SK-N-SH treated with all-trans-retinoic acid at 6 μM for 48 hours (cell line): Measurements from ENCODE around the gene LPAR5.

Experiments used
- ARNTL ChIP-seq: fragments of 450-650 bp; formaldehyde crosslinking; IDR thresholded peaks from 2 replicates; pipeline ENCODE4 v1.5.0; 2020; ENCODE audit warnings: low read depth, mild to moderate bottlenecking, moderate library complexity, borderline replicate concordance
- BACH2 ChIP-seq: fragments of 250-450 bp; sonication (Bioruptor Pico); IDR thresholded peaks from 2 replicates; pipeline ENCODE4 v1.9.0; 2021; ENCODE audit warnings: mild to moderate bottlenecking, borderline replicate concordance
- CREB5 ChIP-seq: fragments of 250-450 bp; sonication (Bioruptor Pico); IDR thresholded peaks from 2 replicates; pipeline ENCODE4 v1.5.1; 2020; ENCODE audit warnings: low read depth, mild to moderate bottlenecking, moderate library complexity
- CSDC2 ChIP-seq: fragments of 250-450 bp; sonication (Bioruptor Pico); IDR thresholded peaks from 2 replicates; pipeline ENCODE4 v1.5.0; 2020; ENCODE audit warnings: mild to moderate bottlenecking, moderate library complexity
- ISL1 ChIP-seq: fragments of 250-450 bp; sonication (Bioruptor Pico); IDR thresholded peaks from 2 replicates; pipeline ENCODE4 v2.1.2; 2022; ENCODE audit warnings: mild to moderate bottlenecking, moderate library complexity
- OSR1 ChIP-seq: fragments of 250-450 bp; sonication (Bioruptor Pico); IDR thresholded peaks from 2 replicates; pipeline ENCODE4 v1.8.0; 2022; ENCODE audit warnings: moderate library complexity, mild to moderate bottlenecking, inconsistent platforms
- PATZ1 ChIP-seq: fragments of 250-450 bp; sonication (Bioruptor Pico); IDR thresholded peaks from 2 replicates; pipeline ENCODE4 v1.8.0; 2020; ENCODE audit warnings: mild to moderate bottlenecking, moderate library complexity, borderline replicate concordance
- TSHZ2 ChIP-seq: fragments of 250-450 bp; sonication (Bioruptor Pico); IDR thresholded peaks from 2 replicates; pipeline ENCODE4 v1.5.0; 2020; ENCODE audit warnings: mild to moderate bottlenecking, moderate library complexity
- ZNF70 ChIP-seq: fragments of 450-650 bp; formaldehyde crosslinking; IDR thresholded peaks from 2 replicates; pipeline ENCODE4 v1.5.0; 2020; ENCODE audit warnings: mild to moderate bottlenecking, moderate library complexity
- ZNF8 ChIP-seq: fragments of 450-650 bp; formaldehyde crosslinking; IDR thresholded peaks from 2 replicates; pipeline ENCODE4 v1.5.0; 2020; ENCODE audit warnings: mild to moderate bottlenecking, moderate library complexity

- TF ChIP-seq ARNTL (CRISPR knock-in tag) (no peak), ZNF8 (no peak), TSHZ2 (no peak), BACH2 (CRISPR knock-in tag) (no peak), ZNF70 (CRISPR knock-in tag) (no peak), CREB5 (no peak), ISL1 (CRISPR knock-in tag) (no peak), CSDC2 (no peak), OSR1 (no peak), PATZ1 (CRISPR knock-in tag) (no peak)
Measured at GRCh38 chr12:6650832-6651231, 15.1 kb upstream of the LPAR5 start.
